OCI-LY1 (cell line): ENCODE results near the gene ARFGEF3.

Source experiments
- CTCF ChIP-seq: fragments of 200-600 bp; sonication (generic), shearing (Covaris generic); IDR thresholded peaks from 2 replicates; pipeline ENCODE4 v1.5.1; 2017; ENCODE audit warnings: mild to moderate bottlenecking, antibody characterized with exemption, low read length, moderate library complexity, mixed read lengths
- EZH2 ChIP-seq: fragments of 200-600 bp; sonication (generic), shearing (Covaris generic); IDR thresholded peaks from 2 replicates; pipeline ENCODE4 v1.8.0; 2017; ENCODE audit warnings: borderline replicate concordance, mixed run types, mild to moderate bottlenecking, antibody characterized with exemption, low read length, moderate library complexity, mixed read lengths

- TF ChIP-seq CTCF, result no peak
- no peak for TF ChIP-seq EZH2
These were observed 68.5 kb downstream of the ARFGEF3 start for GRCh38 chr6:138230221-138230620.
